Activated naive CD4-positive, alpha-beta T cell treated with Interleukin-2 at 50 U/mL for 16 hours (primary cell): ENCODE data around the gene RNU1-2.
"Not testable (repeated sequence)": the region's sequence is repeated elsewhere in the genome, so short reads cannot be mapped to it uniquely, and the experiment has no call there.

Experiments
- DNase-seq: peaks from one replicate; pipeline ENCODE4 v3.0.0-alpha.2; 2020

RNU1-2 gene

DNA sequence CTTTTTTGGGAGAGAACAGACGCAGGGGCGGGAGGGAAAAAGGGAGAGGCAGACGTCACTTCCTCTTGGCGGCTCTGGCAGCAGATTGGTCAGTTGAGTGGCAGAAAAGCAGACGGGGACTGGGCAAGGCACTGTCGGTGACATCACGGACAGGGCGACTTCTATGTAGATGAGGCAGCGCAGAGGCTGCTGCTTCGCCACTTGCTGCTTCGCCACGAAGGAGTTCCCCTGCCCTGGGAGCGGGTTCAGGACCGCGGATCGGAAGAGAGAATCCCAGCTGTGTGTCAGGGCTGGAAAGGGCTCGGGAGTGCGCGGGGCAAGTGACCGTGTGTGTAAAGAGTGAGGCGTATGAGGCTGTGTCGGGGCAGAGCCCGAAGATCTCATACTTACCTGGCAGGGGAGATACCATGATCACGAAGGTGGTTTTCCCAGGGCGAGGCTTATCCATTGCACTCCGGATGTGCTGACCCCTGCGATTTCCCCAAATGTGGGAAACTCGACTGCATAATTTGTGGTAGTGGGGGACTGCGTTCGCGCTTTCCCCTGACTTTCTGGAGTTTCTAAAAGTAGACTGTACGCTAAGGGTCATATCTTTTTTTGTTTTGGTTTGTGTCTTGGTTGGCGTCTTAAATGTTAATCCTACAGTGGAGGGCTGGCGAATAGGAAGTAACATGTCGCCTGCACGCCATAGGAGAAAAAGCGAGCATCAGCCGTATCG is at the start of gene RNU1-2:
TSS of gene RNU1-2 (plus strand) at position 383 of the 718 bp plus-strand sequence.
- peak; percentile 80 for DNase-seq

DNA sequence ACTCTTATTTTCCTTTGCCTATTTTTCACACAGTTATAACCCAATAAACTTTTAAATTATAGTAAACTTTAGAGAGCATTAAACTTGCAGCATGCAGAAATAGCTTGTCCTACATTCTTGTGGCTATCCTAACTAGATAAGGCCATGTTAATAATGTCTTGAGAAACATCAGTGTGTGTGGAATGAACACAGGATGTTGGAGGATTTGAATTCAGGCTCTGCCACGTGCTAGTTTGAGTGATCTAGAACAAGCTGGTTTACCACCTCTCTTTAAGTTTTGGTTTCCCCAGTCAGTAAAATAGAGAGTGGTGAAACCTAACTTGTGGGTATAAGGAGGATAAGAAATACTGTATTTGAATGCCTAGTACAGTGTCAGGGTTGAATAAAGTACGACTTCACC is 39.6 kb upstream of the RNU1-2 start:
- DNase-seq, result not testable (repeated sequence)

DNA sequence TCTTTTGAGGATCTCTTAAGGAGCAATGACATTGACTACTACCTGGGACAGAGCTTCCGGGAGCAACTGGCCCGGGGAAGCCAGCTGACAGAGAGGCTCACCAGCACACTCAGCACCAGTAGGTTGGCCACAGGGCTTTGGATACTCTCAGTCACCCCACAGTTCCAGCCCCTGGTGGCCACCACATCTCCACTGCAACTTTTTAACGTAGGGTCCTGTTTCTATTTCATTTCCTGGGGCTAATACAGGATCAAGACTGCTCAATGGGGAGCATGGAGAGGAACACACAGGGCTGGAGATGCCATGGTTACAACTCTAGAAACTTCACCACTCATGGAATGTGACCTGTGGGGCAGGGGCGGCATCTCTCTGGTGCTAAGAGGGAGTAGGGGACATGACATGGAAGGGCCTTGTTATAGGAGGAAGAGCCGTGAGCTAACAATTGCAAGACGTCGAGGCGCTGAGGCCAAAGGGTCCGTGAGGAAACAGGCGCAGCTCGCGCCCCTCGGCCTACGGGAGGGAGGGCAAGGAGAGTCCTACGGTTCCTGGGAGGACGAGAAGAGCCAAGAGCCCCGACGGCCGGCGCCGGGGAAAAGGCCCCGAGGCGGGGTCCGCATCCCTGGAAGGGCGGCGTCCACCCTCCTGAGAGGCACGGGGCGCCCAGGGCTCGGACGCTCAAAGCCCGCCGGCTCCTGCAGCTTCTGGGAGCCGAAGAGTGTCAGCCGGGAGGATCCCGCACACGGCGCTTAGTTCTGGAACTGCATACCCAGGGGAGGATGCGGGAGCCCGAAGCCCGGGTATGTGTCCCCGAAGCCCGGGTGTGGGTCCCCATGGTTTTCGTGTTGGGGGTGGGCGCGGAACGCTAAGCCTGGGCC is 36.4 kb upstream of the RNU1-2 start:
- not testable (repeated sequence) for DNase-seq

- not testable (repeated sequence) for DNase-seq
These were observed 35.7 kb upstream of the RNU1-2 start for GRCh38 chr1:16860048-16860447.

- DNase-seq, result not testable (repeated sequence)
These were observed 33.9 kb upstream of the RNU1-2 start for GRCh38 chr1:16861832-16862245.

GRCh38 chr1:16862415-16862814 is 33.4 kb upstream of the RNU1-2 start:
- DNase-seq, result not testable (repeated sequence)

DNA sequence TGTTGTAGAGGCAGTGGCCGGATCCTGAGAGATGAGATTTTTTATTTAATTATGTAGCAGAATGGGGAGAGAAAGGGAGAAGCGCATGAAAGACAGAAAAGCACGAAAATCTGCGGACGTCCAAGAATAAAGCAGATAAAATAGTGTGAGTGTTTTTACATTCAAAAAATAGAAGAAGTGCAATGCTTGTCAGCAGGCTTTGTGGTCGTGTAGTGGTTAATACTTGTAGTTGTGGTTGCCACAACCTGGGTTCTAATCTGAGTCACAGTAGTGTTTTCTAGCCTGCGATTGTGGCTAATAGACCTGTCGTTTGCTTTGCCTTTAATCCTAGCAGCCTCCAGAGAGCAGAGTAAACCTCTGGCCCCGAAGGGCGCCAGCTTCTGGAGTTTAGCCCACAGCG is 32.8 kb upstream of the RNU1-2 start:
- DNase-seq, result not testable (repeated sequence)

- DNase-seq, result not testable (repeated sequence)
These were observed 28.7 kb upstream of the RNU1-2 start for GRCh38 chr1:16866926-16867707.

DNA sequence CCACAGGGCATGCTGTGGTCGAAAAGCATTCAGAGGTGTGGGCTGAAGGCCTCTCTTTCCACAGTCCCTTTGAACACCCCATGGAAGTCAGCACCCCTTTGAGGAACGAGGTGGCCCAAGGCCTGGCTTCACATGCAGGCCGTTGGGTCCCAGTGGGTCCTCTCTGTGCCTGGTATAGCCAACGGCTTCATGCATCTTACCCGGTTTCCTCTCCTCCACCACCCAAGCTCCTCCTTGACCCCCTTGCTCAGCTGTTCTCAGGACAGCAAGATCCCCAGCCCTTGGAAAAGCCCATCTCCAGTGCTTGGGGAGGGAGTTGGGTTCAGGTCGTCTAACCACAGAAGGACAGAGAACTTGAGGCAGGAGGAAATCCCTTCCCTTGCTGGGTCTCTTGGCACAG is 27.0 kb upstream of the RNU1-2 start:
- DNase-seq, result not testable (repeated sequence)

- DNase-seq, result not testable (repeated sequence)
These were observed 25.8 kb upstream of the RNU1-2 start for GRCh38 chr1:16869996-16870395.

DNA sequence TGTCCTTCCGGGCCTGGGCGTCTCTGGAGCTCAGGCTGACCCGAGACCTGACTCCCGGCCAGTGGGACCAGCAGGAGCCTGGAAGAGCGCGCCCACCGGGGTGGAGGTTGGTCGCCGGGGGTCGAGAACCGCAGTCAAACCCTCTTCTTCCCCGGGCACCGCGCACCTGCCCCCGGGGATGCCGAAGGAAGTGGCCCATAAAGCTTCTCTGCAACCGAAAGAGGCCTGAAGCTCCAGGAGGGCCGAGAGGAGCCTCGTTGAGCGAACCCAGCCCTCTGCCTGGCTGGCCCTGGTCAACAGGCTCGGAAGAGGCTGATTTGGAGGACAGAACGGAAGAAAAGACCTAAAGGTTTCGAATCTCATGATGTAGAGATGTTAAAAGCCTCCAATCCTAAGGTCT is 24.6 kb upstream of the RNU1-2 start:
- not testable (repeated sequence) for DNase-seq

- peak; percentile 40 for DNase-seq
These were observed 23.4 kb upstream of the RNU1-2 start for GRCh38 chr1:16872152-16873075.

GRCh38 chr1:16873076-16873879 is 22.5 kb upstream of the RNU1-2 start:
- peak; percentile 45 for DNase-seq

- DNase-seq, result not testable (repeated sequence)
These were observed 20.6 kb upstream of the RNU1-2 start for GRCh38 chr1:16874968-16875765.

DNA sequence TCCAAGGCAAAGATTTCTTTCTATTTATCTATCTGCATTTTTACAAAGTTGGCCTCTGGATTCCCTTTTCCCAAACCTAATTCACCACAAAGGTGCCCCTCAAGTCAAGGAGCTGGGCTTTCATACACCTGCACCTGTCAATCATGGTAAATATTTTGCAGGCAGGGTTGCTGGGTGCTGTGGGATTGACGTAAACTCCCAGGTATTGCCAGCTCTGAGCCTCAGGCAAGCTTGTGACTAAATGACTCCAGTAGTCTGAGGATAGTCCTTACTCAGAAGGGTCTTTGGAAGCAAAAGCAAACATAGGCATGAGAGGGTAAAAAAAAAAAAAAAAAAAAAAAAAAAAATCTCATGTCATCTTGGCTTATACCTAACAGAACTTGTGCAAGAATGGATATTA is 14.0 kb upstream of the RNU1-2 start:
- not testable (repeated sequence) for DNase-seq

GRCh38 chr1:16882986-16883385 is 12.8 kb upstream of the RNU1-2 start:
- no peak for DNase-seq

- DNase-seq, result not testable (repeated sequence)
These were observed 11.3 kb upstream of the RNU1-2 start for GRCh38 chr1:16884487-16884886.

DNA sequence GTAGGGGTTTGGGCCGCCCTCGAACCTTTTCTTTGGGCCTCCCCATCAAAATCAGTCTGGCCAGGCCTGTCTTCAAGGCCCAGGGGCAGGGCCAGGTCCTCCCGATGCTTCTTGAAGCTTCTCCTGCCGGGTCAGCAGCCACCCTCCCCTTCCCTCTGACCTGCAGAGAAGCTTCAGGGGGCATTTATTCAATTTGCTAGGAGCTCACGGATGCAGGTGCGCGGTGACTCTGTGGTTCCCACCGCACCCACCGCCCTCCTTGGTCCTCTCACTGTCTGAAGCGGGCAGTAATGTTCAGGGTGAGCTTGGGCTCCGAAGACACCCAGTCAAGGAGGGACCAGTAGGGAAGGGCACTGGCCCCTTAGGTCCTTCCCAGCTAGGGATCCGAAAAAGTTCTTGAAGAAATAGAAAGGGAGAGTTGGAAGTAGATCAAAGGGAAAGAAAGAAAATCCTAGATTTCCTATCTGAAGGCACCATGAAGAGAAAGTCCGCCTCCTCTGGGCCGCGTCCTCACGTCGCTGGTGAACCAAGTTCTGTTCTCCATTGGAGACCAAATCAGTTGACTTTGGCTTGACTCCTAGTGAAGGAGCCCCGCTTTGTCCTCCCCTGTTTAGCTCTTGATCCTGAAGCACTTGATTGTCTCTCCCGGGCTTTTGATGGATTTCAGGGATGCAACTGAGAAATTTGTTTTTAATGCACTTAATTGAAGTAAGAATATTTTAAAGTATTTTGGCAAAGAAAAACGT is 8.7 kb upstream of the RNU1-2 start:
- DNase-seq, result no peak
